GM18519 (cell line): Measurements from ENCODE around the gene SHTN1.
A peak's percentile ranks its signal among the peaks of the same experiment; 100 is the strongest.

Experiments
- ATAC-seq: cut with Tn5 transposase; IDR thresholded peaks from one replicate; pipeline ENCODE4 v1.9.1; 2021; ENCODE audit warnings: mild to moderate bottlenecking, moderate library complexity; ENCODE audit not compliant: unreplicated experiment, low FRiP score

SHTN1 gene

GRCh38 chr10:116840389-116841075, 164.5 kb downstream of the SHTN1 start:
- no peak for ATAC-seq

DNA sequence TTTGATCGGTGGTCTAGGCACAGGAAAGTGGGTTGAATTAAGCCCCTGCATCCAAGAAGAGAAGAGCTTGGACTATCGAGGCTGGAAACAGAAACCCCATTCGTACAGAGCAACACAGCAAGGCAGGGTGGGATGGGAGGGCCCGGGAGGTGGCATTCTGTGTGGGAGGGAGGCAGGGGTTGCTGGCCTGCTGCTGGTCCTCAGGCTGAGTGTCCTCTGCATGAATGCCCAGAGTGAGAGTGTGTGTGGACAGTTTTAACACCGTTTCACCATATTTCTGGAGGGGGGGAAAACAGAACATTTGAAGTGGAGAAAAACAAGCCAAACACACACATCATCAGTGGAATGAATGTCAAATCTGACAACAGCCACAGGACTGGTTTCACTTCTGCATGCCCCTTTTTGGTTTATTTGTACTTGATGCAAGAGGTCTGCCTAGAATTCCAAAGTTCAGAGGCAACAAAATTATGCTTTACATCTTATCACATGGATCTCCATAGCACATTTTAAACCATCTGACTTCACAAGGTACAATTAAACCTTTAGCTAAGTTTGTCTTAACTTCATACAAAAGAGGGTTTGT, 166.8 kb downstream of the SHTN1 start:
- ATAC-seq, result peak; percentile 91

DNA sequence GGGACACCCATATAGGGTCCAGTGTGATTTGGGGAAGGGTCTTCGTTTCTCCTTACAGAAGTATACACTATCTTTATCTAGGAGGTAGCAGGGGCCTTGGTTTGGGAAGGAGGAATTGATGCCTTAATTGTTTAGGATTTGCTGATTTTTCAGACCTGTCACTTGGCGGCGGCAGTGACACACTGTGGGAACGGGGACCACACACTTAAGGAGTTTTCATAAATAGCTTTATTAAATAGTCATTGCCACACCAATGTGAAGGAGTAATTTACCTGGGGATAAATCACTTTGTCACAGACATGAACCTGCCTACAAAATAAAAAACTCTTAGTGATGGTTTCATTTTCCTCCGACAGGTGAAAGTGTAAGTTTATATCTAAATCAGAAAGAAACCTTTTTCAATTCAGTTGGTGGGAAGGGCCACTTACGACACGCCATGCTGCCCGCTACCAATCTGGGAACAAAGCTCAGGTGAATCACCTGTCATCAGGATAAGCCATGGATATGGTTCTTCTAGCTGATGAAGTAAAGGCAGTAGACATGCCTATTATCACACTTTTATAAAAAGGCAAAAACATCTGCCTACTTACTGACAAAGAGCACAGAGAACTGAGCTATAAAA, 168.0 kb downstream of the SHTN1 start:
- no peak for ATAC-seq

- no peak for ATAC-seq
Observed at GRCh38 chr10:116836083-116836482, 168.9 kb downstream of the SHTN1 start.

GRCh38 chr10:116835658-116836057, 169.3 kb downstream of the SHTN1 start:
- no peak for ATAC-seq

DNA sequence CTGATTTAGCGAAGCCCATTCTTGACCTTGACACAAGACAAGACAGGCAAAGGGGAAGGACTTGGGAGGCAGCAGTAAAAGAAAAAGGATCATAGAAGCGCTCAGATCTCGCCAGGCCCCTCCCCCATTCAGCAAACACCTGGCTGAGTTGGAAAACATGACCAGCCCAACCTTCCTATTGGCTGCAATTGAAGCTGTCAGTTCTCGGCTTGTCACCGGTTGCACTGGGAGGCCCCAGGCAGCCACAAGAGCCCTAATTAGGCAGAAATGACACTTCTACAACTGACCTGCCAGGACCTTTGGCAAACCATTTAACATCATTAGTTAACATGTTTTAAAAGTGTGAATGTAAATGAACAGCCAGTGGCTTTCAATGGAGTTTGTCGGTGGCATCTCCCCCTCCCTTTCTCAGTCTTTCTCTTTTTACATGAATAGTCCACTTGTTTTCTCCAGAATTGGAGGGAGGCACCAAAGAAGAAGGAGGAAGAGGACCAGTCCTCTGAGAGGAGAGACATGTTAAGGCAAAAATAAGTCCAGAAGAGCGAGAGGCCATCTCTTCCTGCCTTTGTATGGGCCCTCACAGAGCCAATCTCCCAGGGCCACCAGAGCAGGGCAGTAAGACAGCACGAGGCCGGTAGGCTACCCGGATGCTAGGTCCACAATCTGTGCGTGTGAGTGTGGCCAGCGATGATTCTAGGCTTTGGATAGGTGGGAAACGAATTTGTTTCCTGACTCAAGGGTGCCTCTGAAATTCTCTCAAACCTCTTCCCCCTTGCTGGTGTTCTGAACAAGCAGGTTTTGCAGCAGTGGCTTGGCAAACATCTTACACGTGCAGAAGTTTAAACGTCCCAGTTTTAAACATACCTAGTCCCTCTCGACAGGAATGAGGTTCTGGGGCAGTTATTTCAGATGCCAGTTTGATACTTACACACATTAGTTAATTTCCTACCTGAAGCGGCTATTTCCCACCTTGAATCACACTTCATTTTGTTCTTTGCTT, 170.7 kb downstream of the SHTN1 start:
- no peak for ATAC-seq

- no peak for ATAC-seq
Observed at GRCh38 chr10:116831790-116832189, 173.2 kb downstream of the SHTN1 start.
